DMS53 treated with DMSO at 0.1 percent for 48 hours (cell line): ENCODE results near the gene CDK13.

Experiments
- DNase-seq: peaks from one replicate; lab custom pipeline; 2025; ENCODE audit not compliant: unreplicated experiment; lab: John Stamatoyannopoulos, UW

Gene CDK13

DNA sequence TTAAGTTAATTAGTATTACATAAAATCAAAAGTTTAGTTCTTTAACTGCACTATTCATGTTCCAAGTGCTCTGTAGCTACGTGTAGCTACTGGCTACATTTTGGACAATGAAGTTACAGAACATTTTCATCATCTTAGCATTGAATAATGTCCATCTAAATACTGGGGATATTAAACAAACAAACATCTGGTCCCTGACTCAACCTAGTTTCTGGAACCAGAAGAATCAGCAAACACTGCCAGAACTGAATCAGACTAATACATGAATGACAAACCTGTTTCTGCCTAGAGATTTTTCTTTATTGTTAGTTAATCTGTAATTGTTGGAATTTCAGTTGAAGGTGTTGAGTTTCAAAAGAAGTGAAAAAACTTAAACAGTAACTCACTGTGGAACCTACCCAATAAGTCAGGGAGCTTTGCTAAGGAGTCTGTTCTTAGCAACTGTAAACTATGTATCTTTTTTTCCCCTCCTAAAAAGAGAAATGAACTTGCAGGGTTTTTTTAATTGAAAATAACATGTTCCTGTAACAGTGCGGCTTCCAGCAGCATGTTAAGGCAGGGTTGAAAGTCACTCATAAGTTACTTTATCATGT lies 58.3 kb downstream of the CDK13 start:
- DNase-seq, result no peak

DNA sequence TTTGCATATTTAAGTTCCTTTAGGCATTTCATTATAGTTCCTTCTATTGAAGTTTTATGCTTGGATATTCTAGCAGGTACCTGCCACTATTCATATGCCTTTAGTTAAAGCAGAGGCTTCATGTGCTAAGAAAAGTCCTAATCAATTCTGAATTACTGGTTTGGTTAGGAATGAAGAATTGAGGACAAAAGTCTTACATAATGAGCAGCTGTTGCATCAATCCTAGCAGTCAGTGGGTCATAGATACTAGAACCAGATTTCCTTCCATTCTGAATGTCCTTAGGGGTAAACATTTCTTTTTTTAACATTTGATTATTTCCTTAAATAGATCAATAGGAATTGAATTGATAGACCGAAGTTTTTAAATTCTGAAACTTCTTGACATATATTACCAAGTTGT lies 59.2 kb downstream of the CDK13 start:
- DNase-seq, result no peak

DNA sequence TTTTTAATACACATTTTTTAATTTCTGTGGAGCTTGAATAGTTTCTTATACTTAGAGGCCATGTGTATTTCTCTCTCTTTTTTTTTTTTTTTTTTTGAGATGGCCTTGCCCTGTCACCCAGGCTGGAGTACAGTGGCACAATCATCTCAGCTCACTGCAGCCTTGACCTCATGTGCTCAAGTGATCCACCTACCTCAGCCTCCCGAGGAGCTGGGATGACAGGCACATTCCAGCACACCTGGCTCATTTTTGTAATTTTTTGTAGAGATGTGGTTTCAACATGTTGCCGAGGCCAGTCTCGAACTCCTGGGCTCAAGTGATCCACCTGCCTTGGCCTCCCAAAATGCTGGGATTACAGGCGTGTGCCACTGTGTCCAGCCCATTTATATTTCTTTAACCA lies 64.3 kb downstream of the CDK13 start:
- no peak for DNase-seq

DNA sequence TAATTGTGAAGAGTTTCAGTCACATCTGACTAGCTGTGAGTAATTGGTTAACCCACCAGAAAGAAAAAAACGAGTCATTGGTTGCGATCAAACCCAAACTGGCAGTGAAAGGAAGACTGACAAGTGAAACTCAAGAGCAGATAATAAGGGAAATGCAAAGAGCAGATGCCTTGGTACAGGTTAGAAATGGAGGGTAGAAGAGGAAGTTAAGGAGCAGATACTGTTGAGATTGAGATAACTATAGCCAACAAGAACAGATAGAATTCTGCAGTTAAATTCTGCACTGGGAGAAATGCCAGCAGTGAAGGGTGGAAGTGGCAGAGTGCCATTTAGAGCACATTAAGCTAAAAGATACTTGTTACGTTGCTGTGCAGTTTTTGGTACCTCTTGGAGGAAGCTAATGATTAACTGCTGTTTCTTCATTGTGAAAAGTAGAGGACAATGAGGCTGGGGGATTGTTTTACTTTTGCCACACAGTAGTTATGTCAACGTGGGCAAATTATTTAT lies 65.8 kb downstream of the CDK13 start:
- peak; percentile 15 for DNase-seq

GRCh38 chr7:40019558-40019957 lies 69.5 kb downstream of the CDK13 start:
- no peak for DNase-seq

DNA sequence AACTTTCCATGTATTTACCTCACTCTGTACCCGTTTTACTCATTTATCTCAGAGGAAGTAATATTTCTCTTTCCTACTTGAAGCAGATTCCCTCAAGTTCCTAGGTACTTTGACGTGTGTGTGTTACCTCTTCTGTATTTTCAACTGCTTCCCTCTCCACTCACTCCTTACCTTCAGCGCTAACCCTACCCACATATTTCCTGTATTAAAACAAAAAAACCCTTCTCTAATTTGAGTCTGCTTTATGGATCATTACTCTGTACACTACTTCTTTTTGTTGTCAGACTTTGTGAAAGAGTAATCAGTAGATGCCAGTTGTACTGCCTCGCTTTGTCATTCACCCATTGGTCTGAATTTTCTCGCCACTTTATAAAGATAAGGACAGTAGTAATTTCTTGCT lies 74.0 kb downstream of the CDK13 start:
- DNase-seq, result no peak

- no peak for DNase-seq
Observed at GRCh38 chr7:40024841-40025240, 74.8 kb downstream of the CDK13 start.

DNA sequence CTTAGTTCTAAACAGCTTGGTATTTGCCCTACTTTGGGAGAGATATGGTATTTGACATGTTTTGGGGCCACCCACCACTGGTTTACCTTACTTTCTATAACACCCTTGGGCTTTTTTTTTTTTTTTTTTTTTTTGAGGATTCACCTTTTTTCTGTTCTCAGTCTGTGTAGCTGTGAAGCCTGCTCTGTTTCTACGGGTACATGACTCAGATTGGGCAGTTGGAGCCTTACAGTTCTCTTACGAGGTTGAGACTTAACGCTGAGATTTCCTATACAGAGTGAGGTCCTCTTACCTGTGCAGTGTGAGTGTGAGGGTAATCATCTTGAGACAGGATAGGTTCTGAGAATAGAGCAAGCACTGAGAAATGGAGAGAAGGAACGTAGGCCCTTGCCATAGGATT lies 77.5 kb downstream of the CDK13 start:
- no peak for DNase-seq

GRCh38 chr7:40033826-40034225 lies 83.8 kb downstream of the CDK13 start:
- DNase-seq, result no peak

GRCh38 chr7:40041456-40041855 lies 91.4 kb downstream of the CDK13 start:
- DNase-seq, result no peak

- no peak for DNase-seq
Observed at GRCh38 chr7:40043164-40043563, 93.1 kb downstream of the CDK13 start.

DNA sequence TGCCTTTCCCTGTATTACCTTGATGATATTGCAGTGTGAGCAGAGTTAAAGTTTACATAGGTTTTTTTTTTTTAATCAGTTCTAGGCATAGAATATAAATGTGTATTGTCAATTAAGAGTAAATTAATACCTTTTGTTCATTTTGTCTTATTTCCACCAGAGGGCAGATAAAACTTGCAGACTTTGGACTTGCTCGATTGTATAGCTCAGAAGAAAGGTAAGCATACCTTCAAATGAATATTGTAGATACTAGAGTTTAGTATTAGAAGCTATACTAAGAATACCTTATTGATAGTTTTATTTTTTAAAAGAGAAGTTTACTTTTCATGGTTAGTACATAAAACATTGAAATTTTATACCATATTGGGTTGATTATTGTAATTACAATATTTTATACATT lies 97.6 kb downstream of the CDK13 start:
- no peak for DNase-seq

GRCh38 chr7:40057292-40057691 lies 107.2 kb downstream of the CDK13 start:
- DNase-seq, result peak; percentile 15

GRCh38 chr7:40058026-40058425 lies 108.0 kb downstream of the CDK13 start:
- DNase-seq, result no peak

GRCh38 chr7:40058636-40059035 lies 108.6 kb downstream of the CDK13 start:
- DNase-seq, result no peak

DNA sequence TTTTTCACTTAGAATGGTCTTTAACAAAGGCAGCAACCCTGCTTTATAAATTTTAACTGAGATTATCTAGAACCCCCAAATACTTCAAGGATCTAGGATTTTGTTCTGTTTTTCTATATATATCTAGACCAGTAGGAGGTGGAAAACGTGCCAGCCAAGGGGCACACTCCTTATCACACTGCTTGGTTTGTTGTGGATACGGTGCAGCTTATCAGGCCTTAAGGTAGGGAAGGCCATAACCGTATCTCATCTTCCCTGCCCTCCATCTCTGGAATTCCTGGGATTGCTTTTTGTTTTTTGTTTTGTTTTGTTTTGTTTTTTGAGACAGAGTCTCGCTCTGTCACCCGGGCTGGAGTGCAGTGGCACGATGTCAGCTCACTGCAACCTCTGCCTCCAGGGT lies 109.0 kb downstream of the CDK13 start:
- DNase-seq, result no peak

GRCh38 chr7:40072268-40072667 lies 122.2 kb downstream of the CDK13 start:
- DNase-seq, result no peak

DNA sequence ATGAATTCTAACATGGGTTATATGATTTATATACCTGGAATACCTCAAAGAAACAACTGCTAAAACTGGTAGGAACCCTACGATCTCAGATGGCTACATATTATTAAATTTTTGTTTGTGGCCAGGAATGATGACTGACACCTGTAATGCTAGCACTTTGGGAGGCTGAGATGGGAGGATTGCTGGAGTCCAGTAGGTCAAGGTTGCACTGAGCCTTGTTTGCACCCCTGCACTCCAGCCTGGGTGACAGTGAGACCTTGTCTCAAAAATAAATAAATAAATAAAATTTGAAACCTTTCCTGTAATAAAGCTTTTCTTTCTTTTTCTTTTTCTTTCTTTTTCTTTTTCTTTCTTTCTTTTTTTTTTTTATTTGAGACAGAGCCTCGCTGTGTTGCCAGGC lies 123.2 kb downstream of the CDK13 start:
- no peak for DNase-seq

DNA sequence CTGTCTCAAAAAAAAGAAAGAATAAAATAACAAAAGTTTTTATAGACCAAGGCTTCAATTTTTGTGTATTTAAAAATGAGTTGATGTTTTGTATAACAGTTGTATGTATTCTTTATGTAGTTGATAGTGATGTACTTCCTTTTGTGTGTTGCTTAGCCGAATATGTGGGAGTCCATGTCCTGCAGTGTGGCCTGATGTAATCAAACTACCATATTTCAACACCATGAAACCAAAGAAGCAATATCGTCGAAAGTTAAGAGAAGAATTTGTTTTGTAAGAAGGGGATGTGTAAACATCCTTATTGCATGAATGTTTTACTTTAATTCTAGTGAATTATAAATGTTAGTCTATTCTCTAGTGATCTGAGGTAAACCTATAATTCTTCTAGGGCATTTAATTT lies 127.8 kb downstream of the CDK13 start:
- DNase-seq, result no peak

DNA sequence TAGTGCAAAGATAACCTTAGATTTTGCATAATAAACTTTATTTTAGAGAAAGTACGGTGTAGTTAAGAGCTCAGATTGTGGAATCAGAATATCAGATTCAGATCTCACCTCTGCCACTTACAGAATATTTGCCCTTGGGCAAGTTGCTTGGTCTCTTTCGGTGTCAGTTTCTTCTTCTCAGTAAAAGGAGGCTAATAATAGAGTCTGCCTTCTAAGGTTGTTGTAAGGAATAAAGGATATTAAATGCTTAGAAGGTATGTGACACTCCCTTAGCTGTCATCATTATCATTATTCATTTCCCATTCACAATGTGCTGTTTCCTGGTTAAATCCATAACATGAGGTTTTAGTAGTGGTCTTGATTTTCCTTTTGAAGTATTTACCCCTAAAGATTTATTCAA lies 142.1 kb downstream of the CDK13 start:
- no peak for DNase-seq

- no peak for DNase-seq
Observed at GRCh38 chr7:40093631-40094350, 143.7 kb downstream of the CDK13 start.

DNA sequence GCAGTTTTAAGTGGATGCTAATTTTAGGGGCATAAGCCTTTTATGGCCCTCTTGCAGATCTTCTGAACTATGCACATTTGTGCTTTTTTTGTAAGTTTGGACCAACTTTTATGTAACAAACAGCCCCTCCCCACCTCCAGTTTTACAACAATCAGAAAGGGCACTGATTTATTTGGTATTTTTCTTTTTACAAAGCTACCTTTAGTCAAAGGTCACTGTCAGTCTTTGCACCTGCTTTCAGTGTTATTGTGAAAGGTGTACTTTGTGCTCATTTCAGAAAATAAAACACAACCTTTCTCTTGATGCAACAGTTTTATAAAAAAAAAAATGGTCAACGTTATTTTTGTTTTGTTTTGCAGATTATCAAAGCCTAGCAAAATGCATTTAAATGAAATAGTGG lies 145.2 kb downstream of the CDK13 start:
- no peak for DNase-seq
